A673 (cell line): ENCODE results near the gene TNKS2.

Experiments
- EZH2 ChIP-seq: fragments of 200-600 bp; sonication (generic); IDR thresholded peaks from 2 replicates; pipeline ENCODE4 v1.6.1; 2017; ENCODE audit warnings: borderline replicate concordance, low read depth, mild to moderate bottlenecking, mixed read lengths, antibody characterized with exemption, low read length; ENCODE audit not compliant: poor library complexity, severe bottlenecking
- TF ChIP-seq, protein P1 (sequence below): fragments of 300-800, 200-600 bp; sonication (generic); conservative IDR thresholded peaks from 2 replicates; pipeline ENCODE4 v1.5.1; 2017; ENCODE audit warnings: low read depth, mild to moderate bottlenecking, antibody characterized with exemption, low read length, moderate library complexity, mixed read lengths

DNA sequence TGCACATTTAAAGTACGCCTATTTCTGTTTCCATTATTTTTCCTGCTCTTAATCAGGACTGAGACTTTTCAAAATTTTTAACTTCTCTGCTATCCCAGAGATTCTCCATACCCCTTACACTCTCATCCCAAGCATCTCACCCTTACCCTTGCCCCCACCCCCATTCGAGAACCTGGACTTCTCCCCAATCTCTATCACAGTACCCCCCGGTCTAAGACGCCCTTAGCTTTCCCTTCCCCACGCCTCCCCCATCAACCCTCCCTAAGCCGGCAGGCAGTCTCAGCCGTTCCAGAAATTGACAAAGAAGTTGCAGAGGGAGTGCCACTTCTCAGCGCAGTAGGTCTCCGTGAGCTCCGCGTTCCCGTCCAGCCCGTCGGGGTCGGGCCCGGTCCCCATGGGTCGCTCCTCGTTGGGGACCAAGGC lies 109.7 kb downstream of the TNKS2 start:
- TF ChIP-seq, protein P1, sequence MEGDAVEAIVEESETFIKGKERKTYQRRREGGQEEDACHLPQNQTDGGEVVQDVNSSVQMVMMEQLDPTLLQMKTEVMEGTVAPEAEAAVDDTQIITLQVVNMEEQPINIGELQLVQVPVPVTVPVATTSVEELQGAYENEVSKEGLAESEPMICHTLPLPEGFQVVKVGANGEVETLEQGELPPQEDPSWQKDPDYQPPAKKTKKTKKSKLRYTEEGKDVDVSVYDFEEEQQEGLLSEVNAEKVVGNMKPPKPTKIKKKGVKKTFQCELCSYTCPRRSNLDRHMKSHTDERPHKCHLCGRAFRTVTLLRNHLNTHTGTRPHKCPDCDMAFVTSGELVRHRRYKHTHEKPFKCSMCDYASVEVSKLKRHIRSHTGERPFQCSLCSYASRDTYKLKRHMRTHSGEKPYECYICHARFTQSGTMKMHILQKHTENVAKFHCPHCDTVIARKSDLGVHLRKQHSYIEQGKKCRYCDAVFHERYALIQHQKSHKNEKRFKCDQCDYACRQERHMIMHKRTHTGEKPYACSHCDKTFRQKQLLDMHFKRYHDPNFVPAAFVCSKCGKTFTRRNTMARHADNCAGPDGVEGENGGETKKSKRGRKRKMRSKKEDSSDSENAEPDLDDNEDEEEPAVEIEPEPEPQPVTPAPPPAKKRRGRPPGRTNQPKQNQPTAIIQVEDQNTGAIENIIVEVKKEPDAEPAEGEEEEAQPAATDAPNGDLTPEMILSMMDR, result no peak
- TF ChIP-seq EZH2, result no peak
